NT2/D1 (cell line): Measurements from ENCODE around the gene IQSEC1.

ENCODE experiments used
- DNase-seq: peaks from one replicate; pipeline ENCODE4 v3.0.0-alpha.2; 2011; ENCODE audit warnings: low read depth, low spot score
- H3K27me3 ChIP-seq: 2 replicates; pipeline ENCODE4 v1.6.0; 2011; ENCODE audit warnings: mild to moderate bottlenecking; ENCODE audit not compliant: insufficient read length, insufficient read depth
- H3K36me3 ChIP-seq: 2 replicates; pipeline ENCODE4 v1.6.1; 2011; ENCODE audit warnings: mild to moderate bottlenecking, low read length, mixed read lengths; ENCODE audit not compliant: insufficient read depth, insufficient read length
- H3K4me1 ChIP-seq: 2 replicates; pipeline ENCODE4 v1.5.1; 2011; ENCODE audit not compliant: insufficient read depth, insufficient read length
- H3K4me3 ChIP-seq: 2 replicates; pipeline ENCODE4 v1.5.1; 2011; ENCODE audit warnings: low read depth; ENCODE audit not compliant: insufficient read length
- H3K9ac ChIP-seq: 2 replicates; pipeline ENCODE4 v1.6.0; 2011; ENCODE audit warnings: low read depth; ENCODE audit not compliant: insufficient read length
- H3K9me3 ChIP-seq: 2 replicates; pipeline ENCODE4 v1.5.1; 2011; ENCODE audit warnings: mild to moderate bottlenecking, low read length; ENCODE audit not compliant: insufficient read depth
- SUZ12 ChIP-seq: IDR thresholded peaks from 2 replicates; pipeline ENCODE4 v1.6.1; 2011; ENCODE audit not compliant: insufficient read length, insufficient read depth; ENCODE audit errors: extremely low read depth
- YY1 ChIP-seq: IDR thresholded peaks from 2 replicates; pipeline ENCODE4 v1.6.1; 2011; ENCODE audit not compliant: insufficient read length, insufficient read depth
- ZNF274 ChIP-seq: IDR thresholded peaks from 2 replicates; pipeline ENCODE4 v1.6.1; 2011; ENCODE audit warnings: mild to moderate bottlenecking, low read depth, low read length

The IQSEC1 gene

GRCh38 chr3:12974819-12975218, 98.4 kb downstream of the IQSEC1 start:
- H3K4me1 ChIP-seq: peaks cover 9% of the 10 kb centered on the region
- H3K27me3 ChIP-seq: no peaks in the 10 kb centered on the region
- no peak for DNase-seq
- H3K4me3 ChIP-seq: no peak overlapping the region
- H3K36me3 ChIP-seq: peaks cover 5% of the 10 kb centered on the region
- no peaks in the 10 kb centered on the region for H3K9me3 ChIP-seq
- TF ChIP-seq SUZ12: no peak
- no peak for TF ChIP-seq ZNF274
- no peak for TF ChIP-seq YY1
- H3K9ac ChIP-seq: no peak overlapping the region

GRCh38 chr3:12974334-12974733, 98.9 kb downstream of the IQSEC1 start:
- Histone ChIP-seq H3K9me3 (no peaks in the 10 kb centered on the region), H3K27me3 (no peaks in the 10 kb centered on the region), H3K4me3 (no peak overlapping the region), H3K9ac (no peak overlapping the region), H3K36me3 (peaks cover 3% of the 10 kb centered on the region), H3K4me1 (peaks cover 9% of the 10 kb centered on the region)
- DNase-seq: no peak
- TF ChIP-seq YY1 (no peak), SUZ12 (no peak), ZNF274 (no peak)

GRCh38 chr3:12973827-12974226, 99.4 kb downstream of the IQSEC1 start:
- Histone ChIP-seq H3K9ac (no peak overlapping the region), H3K9me3 (no peaks in the 10 kb centered on the region), H3K36me3 (peaks cover 4% of the 10 kb centered on the region), H3K27me3 (peaks cover 3% of the 10 kb centered on the region), H3K4me1 (peaks cover 9% of the 10 kb centered on the region), H3K4me3 (no peak overlapping the region)
- no peak for DNase-seq
- no peak for TF ChIP-seq YY1
- no peak for TF ChIP-seq ZNF274
- TF ChIP-seq SUZ12: no peak

- peaks cover 6% of the 10 kb centered on the region for H3K36me3 ChIP-seq
- no peak overlapping the region for H3K4me3 ChIP-seq
- H3K9me3 ChIP-seq: no peaks in the 10 kb centered on the region
- TF ChIP-seq YY1: no peak
- TF ChIP-seq SUZ12: no peak
- TF ChIP-seq ZNF274: no peak
- no peak for DNase-seq
- no peak overlapping the region for H3K9ac ChIP-seq
- H3K4me1 ChIP-seq: peaks cover 8% of the 10 kb centered on the region
- peaks cover 10% of the 10 kb centered on the region for H3K27me3 ChIP-seq
Observed at GRCh38 chr3:12972781-12973702, 100.2 kb downstream of the IQSEC1 start.

- no peak overlapping the region for H3K9ac ChIP-seq
- H3K4me1 ChIP-seq: peaks cover 7% of the 10 kb centered on the region
- no peak overlapping the region for H3K4me3 ChIP-seq
- TF ChIP-seq YY1: no peak
- TF ChIP-seq SUZ12: no peak
- peaks cover 11% of the 10 kb centered on the region for H3K27me3 ChIP-seq
- no peak for DNase-seq
- H3K36me3 ChIP-seq: peaks cover 6% of the 10 kb centered on the region
- no peaks in the 10 kb centered on the region for H3K9me3 ChIP-seq
Observed at GRCh38 chr3:12972043-12972442, 101.2 kb downstream of the IQSEC1 start.

- Histone ChIP-seq H3K4me3 (no peak overlapping the region), H3K9me3 (no peaks in the 10 kb centered on the region), H3K4me1 (peaks cover 16% of the 10 kb centered on the region), H3K9ac (no peak overlapping the region), H3K36me3 (peaks cover 6% of the 10 kb centered on the region), H3K27me3 (peaks cover 19% of the 10 kb centered on the region)
- no peak for DNase-seq
- TF ChIP-seq SUZ12: no peak
- TF ChIP-seq YY1: no peak
Observed at GRCh38 chr3:12970684-12971083, 102.5 kb downstream of the IQSEC1 start.

- Histone ChIP-seq H3K36me3 (peaks cover 6% of the 10 kb centered on the region), H3K27me3 (peaks cover 19% of the 10 kb centered on the region), H3K9ac (no peak overlapping the region), H3K4me1 (peaks cover 15% of the 10 kb centered on the region), H3K9me3 (no peaks in the 10 kb centered on the region), H3K4me3 (no peak overlapping the region)
- DNase-seq: no peak
- no peak for TF ChIP-seq ZNF274
- no peak for TF ChIP-seq YY1
- no peak for TF ChIP-seq SUZ12
Observed at GRCh38 chr3:12969486-12969885, 103.7 kb downstream of the IQSEC1 start.
